B cell (primary cell): ENCODE data around the gene POGK. TPM values are rescaled to one million over a fixed set of nuclear protein-coding genes. Genes with fewer than 3 reads are reported as not detected.

ENCODE experiments used
- ATAC-seq: fragments of 200-7000 bp; cut with Tn5 transposase; one replicate; pipeline ENCODE4 v1.10.0; 2021; ENCODE audit warnings: low read depth, mild to moderate bottlenecking, moderate number of reproducible peaks, moderate library complexity
- CTCF ChIA-PET: fragments of 350-600 bp; sonication (Branson Sonifier 250); formaldehyde crosslinking; loops from one replicate; lab custom pipeline; 2021; ENCODE audit warnings: antibody characterized with exemption, inconsistent platforms; lab: Charles Lee
- POLR2A ChIA-PET: fragments of 350-600 bp; sonication (Branson Sonifier 250); formaldehyde crosslinking; loops from one replicate; lab custom pipeline; 2021; ENCODE audit warnings: antibody characterized with exemption; lab: Charles Lee
- DNase-seq: peaks from one replicate; pipeline ENCODE4 v3.0.0; 2013
- H2AFZ ChIP-seq: 2 replicates; pipeline ENCODE4 v1.6.1; 2012; ENCODE audit warnings: mild to moderate bottlenecking, low read depth, low read length; ENCODE audit not compliant: insufficient read depth, poor library complexity, severe bottlenecking
- H3K27ac ChIP-seq, 2 donors: 1 replicate in 1 of 2; 2 replicates in 1 of 2; pipeline ENCODE4 v1.5.1; 2012 to 2013; ENCODE audit warnings: low read length in 2 of 2, mild to moderate bottlenecking in 2 of 2, moderate library complexity in 1 of 2
- H3K27me3 ChIP-seq, 4 experiments: fragments of 200-600 bp in 1 of 4; sonication (generic) in 1 of 4; replicated peaks in 1 of 4; 1 replicate in 2 of 4; 2 replicates in 2 of 4; pipeline versions ENCODE4 v1.6.1 to v1.7.0; 2013 to 2016; ENCODE audit warnings: low read length in 3 of 4, mild to moderate bottlenecking in 2 of 4, mixed read lengths in 1 of 4, moderate library complexity in 1 of 4; ENCODE audit not compliant: insufficient read depth in 4 of 4, control insufficient read depth in 3 of 4; ENCODE audit errors: control extremely low read depth in 1 of 4
- H3K36me3 ChIP-seq, 2 experiments: replicated peaks in 1 of 2; 1 replicate in 1 of 2; 2 replicates in 1 of 2; pipeline versions ENCODE4 v1.6.1 to v1.7.1; 2013; ENCODE audit warnings: low read length in 1 of 2; ENCODE audit not compliant: insufficient read depth in 2 of 2, control insufficient read depth in 1 of 2; ENCODE audit errors: control extremely low read depth in 1 of 2, extremely low read depth in 1 of 2
- H3K4me1 ChIP-seq, 2 donors: fragments of 200-600 bp in 1 of 2; sonication (generic) in 1 of 2; 1 replicate in 1 of 2; 2 replicates in 1 of 2; pipeline versions ENCODE4 v1.5.1 to v1.6.1; 2013 to 2017; ENCODE audit warnings: low read length in 2 of 2; ENCODE audit not compliant: control insufficient read depth in 2 of 2, insufficient read depth in 2 of 2
- H3K4me2 ChIP-seq: replicated peaks from 2 replicates; pipeline ENCODE3; 2012; ENCODE audit warnings: mild to moderate bottlenecking, low read depth, low read length; ENCODE audit not compliant: poor library complexity, severe bottlenecking
- H3K4me3 ChIP-seq, 5 experiments: fragments of 200-600 bp in 1 of 5; sonication (generic) in 1 of 5; 1 replicate in 3 of 5; 2 replicates in 2 of 5; pipeline versions ENCODE4 v1.5.1 to v1.7.0; 2011 to 2016; ENCODE audit warnings: low read length in 4 of 5, mild to moderate bottlenecking in 4 of 5, low read depth in 2 of 5, control low read depth in 1 of 5, moderate library complexity in 1 of 5; ENCODE audit not compliant: insufficient read depth in 1 of 5; ENCODE audit errors: control extremely low read depth in 1 of 5, extremely low read depth in 1 of 5
- H3K79me2 ChIP-seq: fragments of 200-600 bp; sonication (generic); one replicate; pipeline ENCODE4 v1.6.0; 2016; ENCODE audit warnings: low read length; ENCODE audit not compliant: control insufficient read depth, insufficient read depth
- H3K9ac ChIP-seq: fragments of 200-600 bp; sonication (generic); 2 replicates; pipeline ENCODE4 v1.6.1; 2017; ENCODE audit warnings: mild to moderate bottlenecking, low read length, moderate library complexity
- H3K9me3 ChIP-seq, 3 donors: one replicate each; pipeline versions ENCODE4 v1.6.1 to v1.7.1; 2013; ENCODE audit warnings: low read length in 2 of 3; ENCODE audit not compliant: control insufficient read depth in 2 of 3, insufficient read depth in 1 of 3; ENCODE audit errors: control extremely low read depth in 1 of 3
- H4K20me1 ChIP-seq: 2 replicates; pipeline ENCODE4 v1.6.0; 2012; ENCODE audit warnings: mild to moderate bottlenecking, low read length; ENCODE audit not compliant: insufficient read depth, control insufficient read depth, poor library complexity, severe bottlenecking
- H3K27ac Mint-ChIP-seq: one replicate; pipeline ENCODE4 v1.8.0; 2021; ENCODE audit warnings: mixed read lengths
- H3K27me3 Mint-ChIP-seq: one replicate; pipeline ENCODE4 v1.8.0; 2021; ENCODE audit warnings: mixed read lengths
- H3K4me1 Mint-ChIP-seq: one replicate; pipeline ENCODE4 v1.8.0; 2021; ENCODE audit warnings: mixed read lengths
- H3K4me3 Mint-ChIP-seq: one replicate; pipeline ENCODE4 v1.8.0; 2021; ENCODE audit warnings: mixed read lengths
- H3K9me3 Mint-ChIP-seq: one replicate; pipeline ENCODE4 v1.8.0; 2022; ENCODE audit warnings: mixed read lengths; ENCODE audit not compliant: insufficient read depth
- CTCF ChIP-seq: fragments of 200-600 bp; IDR thresholded peaks from one replicate; pipeline ENCODE4 v1.8.0; 2022; ENCODE audit warnings: antibody characterized with exemption, mild to moderate bottlenecking
- EZH2 ChIP-seq: IDR thresholded peaks from 2 replicates; pipeline ENCODE4 v1.6.1; 2012; ENCODE audit warnings: borderline replicate concordance, low read depth, mild to moderate bottlenecking, moderate library complexity, low read length; ENCODE audit not compliant: insufficient read depth, poor library complexity, severe bottlenecking
- WGBS: methylation state at CpG from one replicate; pipeline ENCODE4 v1.1.5; 2013; ENCODE audit warnings: missing lambda C conversion rate; ENCODE audit not compliant: insufficient coverage; 5-methylcytosine and 5-hydroxymethylcytosine counted together
- intact Hi-C: fragments of 100-400 bp; cut with micrococcal nuclease; formaldehyde crosslinking; loops from one replicate; pipeline ENCODE4 v1.10.0; 2022
- polyA plus RNA-seq: library from polyadenylated mRNA; depleted of rRNA; stranded (reverse); fragments of >200 nt; gene quantifications from 2 replicates; pipeline ENCODE4 v1.2.3, GENCODE V29; 2012
- total RNA-seq, 2 donors: library from RNA; stranded (reverse); fragments of 120-200 nt in 1 of 2; gene quantifications; 1 replicate in 1 of 2; 2 replicates in 1 of 2; pipeline versions ENCODE4 v1.2.3 to v1.2.4, GENCODE V29; 2013 to 2022

The POGK gene
- total and polyA plus RNA-seq, 2 donors (not counting 1 experiment from before 2014, with no cell fraction given) = 10.4 to 45.0 TPM

DNA sequence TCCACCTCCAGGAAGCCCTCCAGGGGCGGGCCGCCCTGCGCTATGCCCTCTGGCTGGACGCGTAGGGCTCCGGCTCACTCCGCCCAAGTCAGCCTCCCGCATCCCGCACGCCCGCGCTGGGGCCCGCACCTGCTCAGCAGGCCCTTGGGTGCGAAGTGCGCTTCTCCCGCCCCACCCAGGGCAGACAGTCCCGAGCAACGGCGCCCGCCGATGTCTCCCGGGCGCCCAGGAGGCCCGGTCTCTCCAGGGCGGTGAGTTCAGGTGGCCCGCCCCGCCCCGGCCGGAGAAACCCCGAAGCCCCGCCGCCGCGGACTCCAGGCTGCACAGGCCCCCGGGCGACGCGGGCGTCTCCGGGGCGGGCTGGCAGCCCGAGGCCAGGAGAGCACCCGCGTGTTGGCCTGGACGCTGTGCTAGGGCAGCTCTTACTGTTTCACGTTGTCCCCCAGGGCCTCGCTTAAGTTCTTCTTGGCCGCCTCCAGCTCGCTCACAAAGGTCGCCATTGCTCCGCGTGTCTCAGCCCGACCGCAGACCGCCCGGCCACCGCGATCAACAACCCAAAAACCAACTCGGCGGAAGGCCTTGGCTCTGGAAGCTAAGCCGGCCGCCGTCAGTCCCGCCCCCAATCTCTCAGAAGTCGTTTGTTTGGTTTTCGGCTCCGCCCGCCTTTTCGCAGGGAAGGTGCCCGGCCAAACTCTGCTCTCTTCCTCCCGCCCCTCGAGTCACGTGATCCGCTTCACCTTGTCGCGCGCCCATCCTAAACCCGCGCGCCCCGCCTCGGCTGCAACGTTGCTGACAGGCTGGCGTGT is 36.7 kb downstream of the POGK start, which contains the start of gene TADA1:
TADA1 (minus strand) TSS at position 531 of the 806 bp plus-strand sequence; CDS start at position 500, 31 bp downstream.
- H2AFZ ChIP-seq = peak within 1 kb of the TSS; percentile 98
- H3K9ac ChIP-seq = peak within 1 kb of the TSS; percentile 87
- intact Hi-C loops = loop anchor here (1.0 to 5.0 kb wide), 3 partner anchors 37 to 1060 kb away; partner anchors contain the start of genes DCAF6 and POGK
- H3K27ac ChIP-seq = peak within 1 kb of the TSS; percentile 68 to 86
- Mint-ChIP-seq H3K27me3 (no peaks in the 10 kb centered on the region), H3K4me3 (peak within 1 kb of the TSS; percentile 98), H3K4me1 (peaks cover 38% of the 10 kb centered on the region), H3K9me3 (no peaks in the 10 kb centered on the region), H3K27ac (peak within 1 kb of the TSS; percentile 99)
- peak within 1 kb of the TSS; percentile 92 for H3K4me2 ChIP-seq
- H3K4me1 ChIP-seq = peaks cover 12 to 13% of the 10 kb centered on the region in 2 donors
- WGBS = under 1% methylated on average over 84 of the region's 84 CpGs
- peaks cover 0 to 2% of the 10 kb centered on the region in 2 experiments for H3K36me3 ChIP-seq
- POLR2A ChIA-PET = interaction anchor here (0.7 to 1.6 kb wide), 3 partner anchors 36 to 1060 kb away, joined by 3 to 11 read pairs (median 4); partner anchors contain the start of genes DCAF6 and POGK
- CTCF ChIA-PET = interaction anchor here (0.8 to 2.9 kb wide), 7 partner anchors 23 to 1060 kb away, joined by 3 to 16 read pairs (median 3); partner anchors contain the start of genes POGK and POU2F1
- H3K27me3 ChIP-seq = no peaks in the 10 kb centered on the region
- no peak for TF ChIP-seq CTCF
- TF ChIP-seq EZH2 = no peak
- H3K9me3 ChIP-seq = no peaks in the 10 kb centered on the region
- no peaks in the 10 kb centered on the region for H4K20me1 ChIP-seq
- ATAC-seq = peak; percentile 92
- H3K4me3 ChIP-seq = peak within 1 kb of the TSS; percentile 44 to 80 (median 74)
- H3K79me2 ChIP-seq = peaks cover 49% of the 10 kb centered on the region
- DNase-seq = peak; percentile 99
